SK-N-MC (cell line): Measurements from ENCODE around the gene LSM12.

Source experiments
- EZH2 ChIP-seq: fragments of 200-600 bp; sonication (generic); IDR thresholded peaks from one replicate; pipeline ENCODE4 v1.6.1; 2017; ENCODE audit warnings: antibody characterized with exemption
- POLR2AphosphoS5 ChIP-seq: IDR thresholded peaks from 2 replicates; pipeline ENCODE4 v1.6.1; 2012; ENCODE audit warnings: mild to moderate bottlenecking, low read depth, low read length, borderline replicate concordance

- TF ChIP-seq POLR2AphosphoS5 = no peak
- no peak for TF ChIP-seq EZH2
Observed at GRCh38 chr17:44074231-44074910, 7.9 kb upstream of the LSM12 start.
